ENCODE results near the gene ZFPL1.

Gene ZFPL1

DNA sequence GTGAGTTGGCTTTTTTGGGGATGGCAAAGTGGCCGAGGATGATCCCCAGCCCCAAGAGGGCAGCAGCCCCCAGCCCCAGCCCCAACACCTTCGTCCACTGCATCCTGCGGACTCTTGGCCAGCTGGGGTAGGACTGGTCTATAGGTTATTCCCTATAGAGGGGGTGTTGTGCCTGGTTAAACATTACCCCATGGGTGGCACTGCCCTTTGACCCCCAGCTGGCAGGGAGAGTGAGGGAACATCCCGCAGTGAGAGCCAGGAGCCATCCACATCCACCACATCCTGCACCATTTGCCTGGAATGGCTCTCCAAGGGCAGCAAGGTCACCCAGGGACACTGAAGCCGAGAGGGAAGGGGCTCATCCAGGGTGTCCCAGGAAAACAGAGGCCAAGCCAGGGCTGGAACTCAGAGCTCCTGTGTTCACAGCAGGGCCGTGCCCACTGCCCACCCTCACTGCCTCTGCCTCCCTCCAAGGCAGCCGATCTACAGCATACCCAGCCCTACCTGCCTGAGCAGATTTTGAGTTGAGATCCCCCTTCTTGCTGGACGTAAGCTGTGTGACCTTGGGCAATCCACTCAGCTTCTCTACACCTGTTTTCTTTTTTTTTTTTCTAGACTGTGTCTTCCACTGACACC is 25.5 kb upstream of the ZFPL1 start, which contains the start of gene NAALADL1:
TSS of gene NAALADL1 (minus strand) at position 135 of the 636 bp plus-strand sequence. CDS start at position 103, 32 bp downstream.
- in situ Hi-C loops (cut with HindIII; ENCODE audit: low pct_ligation_motif_present, low pct_unique_long_range_greater_than_20kb, low sequenced_read_pairs), result no loop called here
- DNase-seq, result no peak

DNA sequence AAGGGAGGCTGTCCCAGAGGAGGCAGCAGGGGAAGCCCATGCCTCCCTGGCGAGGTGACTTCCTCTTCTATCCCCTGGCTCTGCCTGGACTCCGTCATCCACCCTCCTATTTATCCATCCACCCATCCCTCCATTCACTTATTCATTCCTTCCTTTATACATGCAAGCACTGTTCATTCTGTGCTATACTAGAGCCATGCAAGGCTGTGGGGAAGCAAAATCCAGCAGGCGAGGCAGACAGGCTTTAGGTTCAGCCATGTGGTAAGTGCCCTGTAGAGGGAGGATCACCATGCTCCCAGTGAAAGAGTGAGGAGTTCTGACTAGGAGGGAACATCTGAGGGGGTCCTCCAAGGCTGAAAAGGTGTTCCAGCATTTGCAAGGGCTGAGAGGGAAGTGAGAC is 24.5 kb upstream of the ZFPL1 start:
- DNase-seq, result no peak
- in situ Hi-C loops (cut with HindIII; ENCODE audit: low pct_ligation_motif_present, low pct_unique_long_range_greater_than_20kb, low sequenced_read_pairs), result no loop called here

DNA sequence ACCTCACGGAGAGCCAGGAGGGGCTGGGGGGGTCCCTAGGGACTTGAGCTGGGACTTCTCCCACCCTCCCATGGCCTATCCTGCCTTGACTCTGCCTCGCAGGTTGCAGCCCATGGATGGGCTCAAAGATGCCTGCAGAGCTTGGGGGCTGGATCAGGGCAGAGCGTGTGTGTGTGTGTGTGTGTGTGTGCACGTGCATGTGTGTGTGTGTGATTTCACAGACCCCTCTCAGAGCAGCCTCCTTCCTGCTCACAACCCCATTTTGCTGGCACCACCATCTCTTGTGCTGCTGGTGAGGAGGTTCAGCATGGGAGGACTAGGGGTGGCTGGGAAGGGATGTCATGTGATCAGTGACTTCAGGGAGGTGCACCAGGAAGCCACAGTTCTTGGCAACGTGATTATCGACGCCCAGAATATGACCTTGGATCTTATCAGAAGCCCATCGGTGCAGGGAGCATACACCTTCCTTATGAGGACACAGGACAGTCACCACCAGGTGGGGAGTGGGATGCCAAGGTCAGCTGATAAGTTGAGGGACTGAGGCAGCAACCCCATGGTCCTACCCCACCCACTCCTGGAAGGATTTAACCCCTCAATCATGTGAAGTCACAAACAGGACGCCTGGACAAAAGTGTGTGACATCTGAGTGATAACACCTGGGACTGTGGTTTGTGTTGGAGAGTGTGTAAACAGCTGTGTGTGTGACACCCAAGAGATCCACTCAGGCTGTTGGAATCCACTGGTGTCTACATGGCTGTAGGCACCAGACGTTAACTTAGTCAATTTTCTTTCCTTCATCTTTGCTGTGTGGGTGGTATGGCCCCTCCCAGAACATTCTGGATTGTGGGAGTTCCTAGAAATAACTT is 23.8 kb upstream of the ZFPL1 start:
- no peak for DNase-seq
- in situ Hi-C loops (cut with HindIII; ENCODE audit: low pct_ligation_motif_present, low pct_unique_long_range_greater_than_20kb, low sequenced_read_pairs), result no loop called here

DNA sequence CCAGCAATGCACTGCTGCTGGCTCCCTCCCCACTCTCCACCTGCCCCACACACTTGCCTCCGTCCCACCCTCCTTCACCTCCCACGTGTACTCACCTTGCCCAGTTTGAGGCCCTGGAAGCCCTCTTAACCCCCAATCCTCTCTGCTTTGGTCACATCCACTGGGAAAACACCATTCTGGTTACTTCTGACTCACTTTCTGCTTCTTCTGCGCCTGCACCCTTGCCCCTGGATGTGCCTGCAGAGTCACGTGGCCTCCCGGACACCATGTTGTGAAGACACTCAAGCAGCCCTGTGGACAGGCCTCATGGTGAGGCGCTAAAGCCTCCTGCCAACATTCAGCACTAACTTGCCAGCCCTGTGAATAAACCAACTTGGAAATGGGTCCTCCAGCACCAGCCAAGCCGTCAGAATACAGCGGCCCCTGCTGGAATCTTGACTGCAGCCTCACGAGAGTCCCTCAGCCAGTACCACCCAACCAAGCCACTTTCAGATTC is 23.1 kb upstream of the ZFPL1 start:
- in situ Hi-C loops (cut with HindIII; ENCODE audit: low pct_ligation_motif_present, low pct_unique_long_range_greater_than_20kb, low sequenced_read_pairs), result no loop called here
- no peak for DNase-seq

DNA sequence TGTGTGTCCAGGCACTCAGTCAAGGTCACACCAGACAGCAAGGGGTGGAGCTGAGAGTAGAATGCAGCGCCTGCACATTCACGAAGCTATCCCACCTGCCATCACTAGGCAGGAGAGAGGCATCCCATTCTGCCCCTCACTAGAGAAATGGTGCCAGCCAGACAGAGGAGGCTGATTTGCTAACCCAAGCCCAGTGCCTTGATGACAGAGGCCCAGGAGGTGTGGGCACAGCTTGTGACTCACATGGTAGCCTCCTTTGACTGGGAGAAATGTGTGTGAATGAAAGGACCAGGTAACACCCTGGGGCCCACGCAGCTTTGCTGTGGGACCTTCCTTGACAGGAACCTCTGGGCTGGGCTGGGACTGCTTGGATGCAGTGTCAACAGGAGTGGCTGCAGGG is 20.5 kb upstream of the ZFPL1 start:
- in situ Hi-C loops (cut with HindIII; ENCODE audit: low pct_ligation_motif_present, low pct_unique_long_range_greater_than_20kb, low sequenced_read_pairs), result no loop called here
- no peak for DNase-seq

DNA sequence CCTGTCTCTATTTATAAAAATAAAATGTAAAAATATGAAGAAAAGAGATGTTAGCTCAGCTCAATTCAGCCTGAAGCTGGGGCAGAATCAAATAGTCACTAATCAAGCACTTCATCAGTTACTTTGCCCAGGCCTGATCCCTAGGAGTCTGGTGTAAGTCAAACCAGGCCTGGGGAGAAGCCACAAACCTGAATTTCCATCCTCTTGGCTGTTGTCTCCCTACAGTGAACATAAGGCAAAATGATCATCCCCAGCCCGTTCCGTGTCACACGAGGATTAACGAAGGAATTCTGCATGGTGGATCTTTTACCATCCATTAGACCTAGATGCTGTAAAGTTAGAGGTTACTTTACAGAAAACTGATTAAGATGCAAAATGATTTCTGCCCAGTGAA is 19.2 kb upstream of the ZFPL1 start:
- in situ Hi-C loops (cut with HindIII; ENCODE audit: low pct_ligation_motif_present, low pct_unique_long_range_greater_than_20kb, low sequenced_read_pairs), result no loop called here
- no peak for DNase-seq

DNA sequence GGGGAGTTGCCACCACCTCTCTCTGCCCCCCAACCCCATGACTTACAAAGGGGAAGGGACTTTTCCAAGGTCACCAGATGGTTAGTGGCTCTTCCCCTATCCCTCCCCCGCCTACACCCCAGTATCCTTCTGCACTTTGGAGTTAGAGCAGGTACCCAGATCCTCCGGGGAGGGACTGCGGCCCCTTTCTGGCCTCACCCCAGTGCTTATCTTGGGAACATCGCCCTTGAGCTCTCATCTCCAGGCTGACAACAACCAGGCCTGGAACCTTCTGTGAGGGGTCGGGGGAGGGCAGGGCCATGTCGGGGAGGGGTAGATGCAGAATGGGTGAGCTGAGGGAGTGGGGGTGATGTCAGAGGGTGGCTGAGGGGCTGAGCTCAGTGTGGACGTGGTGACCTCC is 18.2 kb upstream of the ZFPL1 start:
- in situ Hi-C loops (cut with HindIII; ENCODE audit: low pct_ligation_motif_present, low pct_unique_long_range_greater_than_20kb, low sequenced_read_pairs), result no loop called here

DNA sequence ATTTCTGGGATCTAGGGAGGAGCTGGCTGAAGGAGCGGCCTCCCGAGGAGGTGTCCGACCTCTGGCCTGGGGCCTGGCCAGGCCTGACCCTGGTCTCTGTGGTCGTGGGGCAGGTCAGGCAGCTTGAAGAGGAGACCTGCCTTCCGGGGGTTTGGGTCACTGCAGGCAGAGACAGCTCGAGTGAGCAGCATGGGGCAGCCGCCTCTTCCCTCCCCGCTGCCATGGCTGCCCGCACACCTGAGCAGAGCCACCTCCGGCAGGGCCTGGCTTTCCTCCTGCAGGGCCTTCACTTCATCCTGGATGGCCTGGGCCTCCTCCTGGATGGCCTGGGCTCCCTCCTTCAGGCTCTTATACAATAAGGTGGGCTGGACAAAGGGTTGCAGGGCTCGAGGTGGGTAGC is 17.7 kb upstream of the ZFPL1 start:
- in situ Hi-C loops (cut with HindIII; ENCODE audit: low pct_ligation_motif_present, low pct_unique_long_range_greater_than_20kb, low sequenced_read_pairs), result no loop called here
- DNase-seq, result no peak

More for the DNA sequence above, 18.2 kb upstream of the ZFPL1 start:
- DNase-seq, result no peak

DNA sequence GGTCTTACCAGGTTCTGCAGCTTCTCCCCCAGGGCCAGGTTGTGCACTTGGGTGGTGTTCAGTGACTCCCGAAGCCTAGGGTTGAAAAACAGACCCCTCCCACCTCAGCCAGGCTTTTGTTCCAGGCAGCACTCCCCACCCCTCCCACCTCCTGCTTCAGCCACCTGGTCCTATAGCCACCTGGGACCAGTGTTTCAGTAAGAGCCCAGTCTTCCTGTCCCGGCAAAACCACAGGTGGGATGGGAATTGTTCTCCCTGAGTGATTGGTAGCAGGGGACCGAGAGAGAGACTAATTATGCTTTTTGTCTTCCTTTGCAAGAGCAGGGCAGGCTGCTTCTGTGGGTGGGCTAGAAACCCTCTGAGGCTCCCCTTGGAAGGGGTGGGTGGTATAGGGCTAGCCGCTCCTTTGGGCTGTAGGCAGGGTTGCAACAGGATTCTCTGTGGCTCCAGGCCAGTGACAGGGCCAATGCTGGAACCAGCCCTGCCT is 17.2 kb upstream of the ZFPL1 start:
- in situ Hi-C loops (cut with HindIII; ENCODE audit: low pct_ligation_motif_present, low pct_unique_long_range_greater_than_20kb, low sequenced_read_pairs), result no loop called here
- DNase-seq, result no peak

DNA sequence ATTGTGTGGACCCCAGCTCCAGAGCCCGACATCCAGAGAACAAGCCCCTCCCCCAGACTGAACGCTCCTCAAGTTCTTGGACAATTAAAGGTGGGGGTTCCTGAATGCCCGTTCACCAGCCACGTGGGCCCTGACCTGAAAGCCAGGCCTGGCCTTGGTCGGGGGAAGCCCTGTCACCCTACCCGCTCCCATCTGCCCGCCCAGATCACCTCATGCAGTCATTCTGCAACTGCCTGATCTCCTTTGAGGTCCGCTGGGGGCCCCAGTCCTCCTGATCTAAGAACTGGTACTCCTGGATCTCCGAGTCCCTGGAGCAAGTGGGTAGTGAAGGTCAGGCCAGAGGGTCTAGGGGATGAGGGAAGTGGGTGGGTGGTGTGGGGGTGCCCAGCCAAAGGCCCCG is 16.6 kb upstream of the ZFPL1 start:
- in situ Hi-C loops (cut with HindIII; ENCODE audit: low pct_ligation_motif_present, low pct_unique_long_range_greater_than_20kb, low sequenced_read_pairs), result no loop called here
- DNase-seq, result no peak

DNA sequence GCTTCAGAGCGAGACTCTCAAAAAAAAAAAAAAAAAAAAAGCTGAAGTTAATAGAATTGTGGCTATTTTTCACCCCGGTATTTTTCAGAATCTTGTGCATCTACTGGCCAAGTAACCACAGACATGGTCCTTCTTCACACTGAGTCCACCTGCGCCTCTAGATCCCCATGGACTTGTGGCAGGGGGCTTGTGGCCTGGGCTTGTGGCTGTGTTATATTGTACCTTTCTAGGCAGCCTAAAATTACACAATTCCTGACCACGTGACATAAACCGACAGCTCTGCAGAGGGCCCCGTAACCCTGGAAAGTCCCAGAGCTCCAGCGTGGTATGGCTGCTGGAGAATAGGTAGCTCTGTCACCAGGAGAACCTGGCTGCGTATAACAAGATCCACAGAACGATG is 14.8 kb upstream of the ZFPL1 start:
- in situ Hi-C loops (cut with HindIII; ENCODE audit: low pct_ligation_motif_present, low pct_unique_long_range_greater_than_20kb, low sequenced_read_pairs), result no loop called here
- no peak for DNase-seq

DNA sequence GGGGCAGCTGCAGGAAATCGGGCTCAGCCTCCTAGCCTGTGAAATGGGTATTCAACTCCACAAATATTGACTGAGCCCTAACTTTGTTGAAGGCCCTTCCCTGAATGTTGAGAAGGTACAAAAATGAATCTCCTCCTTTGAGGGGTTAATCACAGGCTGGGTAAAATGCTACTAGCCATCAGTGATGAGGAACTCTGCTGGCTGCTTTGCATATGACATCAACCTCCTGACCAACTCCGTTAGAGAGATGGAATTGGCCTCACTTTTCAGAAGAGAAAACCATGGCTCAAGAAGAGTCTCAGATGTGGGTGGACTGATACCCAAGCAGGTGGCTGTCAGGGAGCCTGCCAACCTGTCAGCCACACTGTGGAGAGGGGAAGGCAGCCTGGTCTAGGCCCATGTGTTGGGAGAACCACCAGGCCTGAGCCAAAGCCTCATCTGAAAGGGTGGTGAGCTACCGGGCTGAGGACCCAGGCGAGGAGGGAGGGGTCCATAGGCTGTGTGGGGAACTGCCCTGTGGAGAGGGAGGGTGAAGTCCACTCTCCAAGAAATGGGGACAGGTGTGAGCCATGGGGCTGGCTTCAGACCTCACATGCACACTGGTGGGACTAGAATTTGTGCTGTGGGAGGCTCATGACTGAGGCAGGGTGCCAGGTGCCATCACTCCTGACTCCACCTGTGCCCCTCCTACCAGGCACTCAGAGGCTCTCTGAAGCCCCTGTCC is 12.0 kb upstream of the ZFPL1 start:
- in situ Hi-C loops (cut with HindIII; ENCODE audit: low pct_ligation_motif_present, low pct_unique_long_range_greater_than_20kb, low sequenced_read_pairs), result no loop called here
- no peak for DNase-seq

DNA sequence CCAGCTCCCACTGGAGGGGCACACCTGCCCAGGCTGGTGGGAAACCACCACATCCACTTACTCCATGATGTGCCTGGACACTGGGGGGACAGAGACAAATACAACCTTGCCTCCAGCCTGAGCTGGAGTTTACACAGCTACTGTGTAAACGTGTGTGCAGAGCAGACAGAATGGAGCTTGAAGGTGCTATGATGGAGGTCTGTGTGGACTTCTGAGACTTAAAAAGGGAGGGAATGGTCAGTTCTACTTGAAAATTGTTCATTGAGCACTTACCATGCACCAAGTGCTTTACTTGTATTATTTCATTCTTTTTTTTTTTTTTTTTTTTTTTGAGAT is 11.4 kb upstream of the ZFPL1 start:
- DNase-seq, result no peak
- in situ Hi-C loops (cut with HindIII; ENCODE audit: low pct_ligation_motif_present, low pct_unique_long_range_greater_than_20kb, low sequenced_read_pairs), result no loop called here

DNA sequence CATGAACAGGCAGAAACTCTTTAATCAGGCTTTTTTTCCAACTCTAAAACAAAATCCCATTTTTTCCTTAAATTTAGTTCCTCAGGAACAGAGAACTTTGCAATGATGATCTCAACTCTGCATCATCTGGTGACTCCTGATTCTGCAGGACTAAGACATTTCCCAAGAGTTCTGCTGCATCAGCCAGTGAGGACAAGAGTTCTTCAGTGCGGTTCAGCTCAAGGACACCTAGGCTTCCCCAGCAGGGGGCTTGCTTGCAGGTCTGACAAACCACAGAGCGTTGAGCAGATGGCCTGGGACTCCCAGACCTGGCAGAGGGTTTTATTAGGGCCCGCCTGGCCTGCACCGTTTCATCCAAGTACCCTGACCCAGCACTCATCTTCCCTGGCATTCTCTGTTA is 6.6 kb upstream of the ZFPL1 start:
- in situ Hi-C loops (cut with HindIII; ENCODE audit: low pct_ligation_motif_present, low pct_unique_long_range_greater_than_20kb, low sequenced_read_pairs), result no loop called here
- DNase-seq, result no peak

DNA sequence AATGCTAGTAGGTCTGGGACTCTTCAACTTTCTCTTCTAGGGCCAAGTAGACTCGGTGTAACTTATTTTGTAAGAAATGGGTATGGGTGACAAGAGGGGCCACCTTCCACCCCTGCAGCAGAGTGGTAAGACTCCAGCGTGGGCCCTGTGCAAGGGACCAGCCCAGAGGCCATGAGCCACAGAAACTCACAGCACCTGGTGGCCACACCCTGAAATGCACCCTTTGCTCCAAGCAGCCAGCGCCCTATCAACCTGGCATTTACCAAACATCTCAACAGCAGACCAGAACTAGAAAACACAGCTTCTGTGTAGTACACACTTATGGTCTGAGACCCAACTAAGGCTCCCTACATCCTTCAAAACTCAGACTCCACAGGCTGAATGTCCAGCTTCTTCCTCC is 5.9 kb upstream of the ZFPL1 start:
- in situ Hi-C loops (cut with HindIII; ENCODE audit: low pct_ligation_motif_present, low pct_unique_long_range_greater_than_20kb, low sequenced_read_pairs), result no loop called here

DNA sequence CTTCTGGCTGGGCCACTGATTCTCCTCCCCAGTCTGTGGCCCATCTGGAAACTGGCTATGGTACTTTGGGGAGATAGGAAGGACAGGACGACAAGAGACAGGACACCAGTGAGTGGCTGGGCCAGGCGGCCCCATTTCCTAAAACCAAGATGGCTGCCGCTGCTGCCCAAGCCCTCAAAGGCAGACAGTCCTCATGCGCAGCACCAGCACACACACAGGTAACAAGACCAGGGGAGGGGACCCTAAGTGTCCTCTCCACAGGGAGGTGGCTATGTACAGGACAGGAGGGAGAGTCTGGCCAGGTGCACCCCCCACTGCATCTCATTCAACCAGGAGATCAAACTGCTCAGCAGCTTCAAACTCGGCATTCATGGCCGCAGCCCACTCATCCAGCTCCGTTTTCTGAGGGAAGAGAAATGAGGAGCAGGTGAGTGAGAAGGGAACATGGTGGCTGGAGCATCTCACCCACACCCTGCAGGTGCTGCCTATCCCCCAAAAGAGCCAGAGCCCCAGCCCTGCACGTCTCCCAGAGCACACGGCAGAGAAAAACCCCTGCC is 5.2 kb upstream of the ZFPL1 start:
- in situ Hi-C loops (cut with HindIII; ENCODE audit: low pct_ligation_motif_present, low pct_unique_long_range_greater_than_20kb, low sequenced_read_pairs), result no loop called here
- no peak for DNase-seq

More for the DNA sequence above, 5.9 kb upstream of the ZFPL1 start:
- DNase-seq, result peak; percentile 42

DNA sequence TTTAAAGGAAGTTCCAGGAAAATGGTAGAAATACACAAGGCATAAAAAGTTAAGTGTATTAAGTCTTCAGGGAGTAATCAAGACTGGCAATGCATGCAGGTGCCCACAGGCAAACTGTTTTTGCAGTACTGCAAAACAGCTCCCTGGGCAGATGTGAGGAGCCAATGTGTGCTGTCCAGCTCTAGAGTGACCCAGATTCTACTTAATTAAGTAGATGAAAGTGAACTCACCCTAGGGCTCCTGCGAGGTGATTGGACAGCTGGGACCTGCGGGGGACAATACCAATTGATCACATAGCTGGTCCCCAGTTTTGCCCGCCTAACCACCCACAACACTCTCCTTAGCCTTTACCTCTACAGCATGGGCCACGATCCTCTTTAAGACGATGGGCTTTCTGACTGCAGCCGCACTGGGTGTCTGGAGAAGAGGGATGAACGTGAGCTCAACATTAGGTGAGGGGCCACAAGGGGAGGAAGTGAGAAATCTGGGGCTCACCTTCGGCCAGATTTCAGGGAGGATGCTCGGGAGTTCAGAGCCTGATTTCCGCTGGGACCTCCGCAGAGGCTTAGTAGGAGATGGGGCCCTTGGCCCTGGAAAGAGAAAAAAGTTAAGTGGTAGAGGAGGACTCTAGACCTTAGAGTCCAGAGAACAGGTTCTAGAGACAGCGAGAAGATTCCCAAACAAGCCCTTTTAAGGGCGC is 738 bp upstream of the ZFPL1 start:
- in situ Hi-C loops (cut with HindIII; ENCODE audit: low pct_ligation_motif_present, low pct_unique_long_range_greater_than_20kb, low sequenced_read_pairs), result no loop called here

DNA sequence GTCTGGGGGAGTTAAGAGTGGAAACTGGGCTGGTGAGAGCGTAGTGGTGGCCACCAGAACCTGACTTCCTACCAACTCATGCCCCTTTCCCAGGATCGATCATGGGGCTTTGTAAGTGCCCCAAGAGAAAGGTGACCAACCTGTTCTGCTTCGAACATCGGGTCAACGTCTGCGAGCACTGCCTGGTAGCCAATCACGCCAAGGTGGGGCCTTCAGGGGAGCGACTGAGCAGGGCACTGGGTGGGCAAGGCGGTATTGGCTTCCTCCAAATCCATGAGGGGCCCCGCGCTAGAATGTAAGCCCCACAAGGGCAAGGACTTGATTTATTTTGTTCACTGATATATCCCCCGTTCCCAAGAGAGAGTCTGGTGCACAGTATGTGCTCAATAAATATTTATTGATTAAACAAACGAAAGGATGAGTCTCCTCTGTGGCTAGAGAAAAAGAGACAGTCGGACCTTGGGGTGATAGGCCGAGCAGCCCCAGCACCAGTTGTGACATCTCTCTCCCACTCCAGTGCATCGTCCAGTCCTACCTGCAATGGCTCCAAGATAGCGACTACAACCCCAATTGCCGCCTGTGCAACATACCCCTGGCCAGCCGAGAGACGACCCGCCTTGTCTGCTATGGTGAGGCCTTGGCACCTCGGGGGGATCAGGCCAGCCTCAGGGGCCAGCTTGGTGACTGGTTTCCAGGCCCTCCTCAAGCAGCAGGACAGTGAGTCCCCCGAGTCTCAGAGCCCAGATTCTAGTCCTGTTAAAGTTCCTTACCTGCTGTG is 765 bp downstream of the ZFPL1 start:
- DNase-seq, result no peak
- in situ Hi-C loops (cut with HindIII; ENCODE audit: low pct_ligation_motif_present, low pct_unique_long_range_greater_than_20kb, low sequenced_read_pairs), result no loop called here

More for the DNA sequence above, 738 bp upstream of the ZFPL1 start:
- DNase-seq, result no peak
